Retinal pigment epithelial cell (primary cell): ENCODE results near the gene PLSCR3.

Source experiments
- DNase-seq: peaks from one replicate; pipeline ENCODE4 v3.0.0-alpha.2; 2010; ENCODE audit warnings: low read depth
- H3K4me3 ChIP-seq: 2 replicates; pipeline ENCODE4 v1.5.1; 2011; ENCODE audit warnings: mild to moderate bottlenecking, low read length, control low read depth, moderate library complexity
- TF ChIP-seq, protein P1 (sequence below): conservative IDR thresholded peaks from 2 replicates; pipeline ENCODE4 v1.5.1; 2011; ENCODE audit warnings: low read depth, low read length, control low read depth, inconsistent platforms

The PLSCR3 gene

DNA sequence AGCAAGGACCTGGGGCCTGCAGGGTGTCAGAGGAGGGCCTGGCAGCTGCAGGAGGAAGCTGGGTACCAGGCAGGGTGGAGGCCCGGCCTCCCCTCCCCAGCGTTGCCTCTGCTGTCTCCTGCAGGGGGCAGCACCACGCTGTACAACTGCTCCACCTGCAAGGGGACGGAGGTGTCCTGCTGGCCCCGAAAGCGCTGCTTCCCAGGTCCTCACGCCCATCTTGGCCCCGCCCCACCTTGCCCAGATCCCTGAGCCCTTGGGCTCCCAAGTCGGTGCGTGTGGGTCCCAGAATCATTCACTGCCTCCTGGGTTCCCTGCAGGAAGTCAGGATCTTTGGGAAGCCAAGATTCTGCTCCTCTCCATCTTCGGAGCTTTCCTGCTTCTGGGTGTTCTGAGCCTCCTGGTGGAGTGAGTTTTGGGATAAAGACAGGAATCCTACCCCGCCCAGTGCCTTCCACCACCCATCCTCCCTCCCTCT lies 38.2 kb downstream of the PLSCR3 start:
- H3K4me3 ChIP-seq, result no peak overlapping the region
- no peak for DNase-seq
- TF ChIP-seq, protein P1, sequence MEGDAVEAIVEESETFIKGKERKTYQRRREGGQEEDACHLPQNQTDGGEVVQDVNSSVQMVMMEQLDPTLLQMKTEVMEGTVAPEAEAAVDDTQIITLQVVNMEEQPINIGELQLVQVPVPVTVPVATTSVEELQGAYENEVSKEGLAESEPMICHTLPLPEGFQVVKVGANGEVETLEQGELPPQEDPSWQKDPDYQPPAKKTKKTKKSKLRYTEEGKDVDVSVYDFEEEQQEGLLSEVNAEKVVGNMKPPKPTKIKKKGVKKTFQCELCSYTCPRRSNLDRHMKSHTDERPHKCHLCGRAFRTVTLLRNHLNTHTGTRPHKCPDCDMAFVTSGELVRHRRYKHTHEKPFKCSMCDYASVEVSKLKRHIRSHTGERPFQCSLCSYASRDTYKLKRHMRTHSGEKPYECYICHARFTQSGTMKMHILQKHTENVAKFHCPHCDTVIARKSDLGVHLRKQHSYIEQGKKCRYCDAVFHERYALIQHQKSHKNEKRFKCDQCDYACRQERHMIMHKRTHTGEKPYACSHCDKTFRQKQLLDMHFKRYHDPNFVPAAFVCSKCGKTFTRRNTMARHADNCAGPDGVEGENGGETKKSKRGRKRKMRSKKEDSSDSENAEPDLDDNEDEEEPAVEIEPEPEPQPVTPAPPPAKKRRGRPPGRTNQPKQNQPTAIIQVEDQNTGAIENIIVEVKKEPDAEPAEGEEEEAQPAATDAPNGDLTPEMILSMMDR, result peak; percentile 88

- TF ChIP-seq, protein P1, result no peak
- H3K4me3 ChIP-seq, result no peak overlapping the region
Observed at GRCh38 chr17:7355573-7355972, 38.8 kb downstream of the PLSCR3 start.

DNA sequence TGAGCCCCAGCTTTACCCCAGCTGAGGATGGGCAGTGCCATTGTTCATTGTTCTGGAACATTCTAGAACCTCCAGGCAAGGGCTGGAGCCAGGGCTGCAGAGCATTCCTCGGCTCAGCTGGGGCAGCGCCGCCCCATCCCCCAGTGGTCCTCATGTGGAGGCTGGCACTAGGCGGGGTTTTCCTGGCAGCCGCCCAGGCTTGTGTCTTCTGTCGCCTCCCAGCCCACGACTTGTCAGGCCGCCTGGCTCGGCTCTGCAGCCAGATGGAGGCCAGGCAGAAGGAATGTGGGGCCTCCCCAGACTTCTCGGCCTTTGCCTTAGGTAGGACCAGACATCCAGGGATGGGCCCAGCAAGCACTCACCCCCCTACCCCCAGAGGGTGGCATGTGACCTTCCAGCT lies 39.3 kb downstream of the PLSCR3 start, which contains the start of gene TMEM95:
Gene TMEM95 (plus strand): TSS at position 104 of the 400 bp plus-strand sequence. CDS start 49 bp downstream, at position 153.
- DNase-seq, result no peak
- TF ChIP-seq, protein P1, result no peak
- H3K4me3 ChIP-seq, result no peak within 1 kb of the TSS

More at GRCh38 chr17:7355573-7355972, 38.8 kb downstream of the PLSCR3 start:
- no peak for DNase-seq

GRCh38 chr17:7354262-7354843 lies 40.0 kb downstream of the PLSCR3 start:
- no peak overlapping the region for H3K4me3 ChIP-seq
- TF ChIP-seq, protein P1, result no peak
- DNase-seq, result no peak

DNA sequence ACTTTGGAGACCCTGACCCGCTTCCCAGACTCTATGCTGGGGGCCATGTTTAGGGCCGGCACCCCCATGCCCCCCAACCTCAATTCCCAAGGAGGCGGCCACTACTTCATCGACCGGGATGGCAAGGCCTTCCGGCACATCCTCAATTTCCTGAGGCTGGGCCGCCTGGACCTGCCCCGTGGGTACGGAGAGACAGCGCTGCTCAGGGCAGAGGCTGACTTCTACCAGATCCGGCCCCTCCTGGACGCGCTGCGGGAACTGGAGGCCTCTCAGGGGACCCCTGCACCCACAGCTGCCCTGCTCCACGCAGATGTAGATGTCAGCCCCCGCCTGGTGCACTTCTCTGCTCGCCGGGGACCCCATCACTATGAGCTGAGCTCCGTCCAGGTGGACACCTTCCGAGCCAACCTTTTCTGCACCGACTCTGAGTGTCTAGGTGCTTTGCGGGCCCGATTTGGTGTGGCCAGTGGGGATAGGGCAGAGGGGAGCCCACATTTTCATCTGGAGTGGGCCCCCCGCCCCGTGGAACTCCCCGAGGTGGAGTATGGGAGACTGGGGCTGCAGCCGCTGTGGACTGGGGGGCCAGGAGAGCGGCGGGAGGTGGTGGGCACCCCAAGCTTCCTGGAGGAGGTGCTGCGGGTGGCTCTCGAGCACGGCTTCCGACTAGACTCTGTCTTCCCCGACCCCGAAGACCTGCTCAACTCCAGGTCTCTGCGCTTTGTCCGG lies 41.3 kb downstream of the PLSCR3 start:
- peak overlapping the region; percentile 74 for H3K4me3 ChIP-seq
- DNase-seq, result no peak
- TF ChIP-seq, protein P1, result no peak

DNA sequence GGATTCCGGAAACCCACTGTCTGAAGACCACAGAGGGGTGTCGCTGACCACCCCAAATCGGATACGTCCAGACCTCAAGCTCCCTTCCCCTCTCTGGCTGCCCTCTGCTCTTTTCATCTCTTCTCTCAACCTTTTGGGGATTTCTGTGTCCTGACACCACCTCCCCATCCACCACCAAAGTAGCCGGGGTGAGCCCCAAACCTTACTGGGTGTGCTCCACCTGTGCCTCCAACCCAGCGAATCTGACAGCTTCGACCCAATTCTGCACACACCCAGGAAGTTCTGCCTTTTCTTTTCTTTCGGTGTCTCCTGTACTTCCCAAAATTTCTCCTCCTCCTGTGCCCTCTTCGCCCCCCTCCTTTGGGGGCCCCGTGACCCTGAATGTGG lies 41.8 kb downstream of the PLSCR3 start:
- no peak for DNase-seq
- TF ChIP-seq, protein P1, result peak; percentile 69
- peak overlapping the region; percentile 74 for H3K4me3 ChIP-seq
